ENCODE results near the gene BAIAP2L2.

Gene BAIAP2L2

GRCh38 chr22:38132794-38133193 is 22.3 kb upstream of the BAIAP2L2 start:
- Histone ChIP-seq H3K9me3 (ENCODE audit: low read depth, low read length) (no peaks in the 10 kb centered on the region), H3K4me3 (no peak overlapping the region), H3K36me3 (ENCODE audit: insufficient read depth, low read length) (no peaks in the 10 kb centered on the region), H3K27ac (no peak overlapping the region), H3K9ac (ENCODE audit: insufficient read length) (no peak overlapping the region)
- TF ChIP-seq POLR2AphosphoS5 (IDR thresholded peaks at IDR 0.05; ENCODE audit: borderline replicate concordance, low read depth, low read length) (no peak), EZH2 (IDR thresholded peaks at IDR 0.05) (no peak), FOXP2 (optimal IDR thresholded peaks at IDR 0.05; ENCODE audit: control extremely low read depth, extremely low read length, insufficient read depth) (no peak)
- no peak for DNase-seq (ENCODE audit: low read depth, low spot score)

GRCh38 chr22:38132136-38132535 is 21.7 kb upstream of the BAIAP2L2 start:
- no peaks in the 10 kb centered on the region for H3K9me3 ChIP-seq (ENCODE audit: low read depth, low read length)
- no peaks in the 10 kb centered on the region for H3K36me3 ChIP-seq (ENCODE audit: insufficient read depth, low read length)
- no peak for DNase-seq (ENCODE audit: low read depth, low spot score)
- TF ChIP-seq FOXP2 (optimal IDR thresholded peaks at IDR 0.05; ENCODE audit: control extremely low read depth, extremely low read length, insufficient read depth) = no peak
- no peak for TF ChIP-seq EZH2 (IDR thresholded peaks at IDR 0.05)
- TF ChIP-seq POLR2AphosphoS5 (IDR thresholded peaks at IDR 0.05; ENCODE audit: borderline replicate concordance, low read depth, low read length) = no peak
- H3K4me3 ChIP-seq = no peak overlapping the region
- H3K27ac ChIP-seq = no peak overlapping the region
- no peak overlapping the region for H3K9ac ChIP-seq (ENCODE audit: insufficient read length)

DNA sequence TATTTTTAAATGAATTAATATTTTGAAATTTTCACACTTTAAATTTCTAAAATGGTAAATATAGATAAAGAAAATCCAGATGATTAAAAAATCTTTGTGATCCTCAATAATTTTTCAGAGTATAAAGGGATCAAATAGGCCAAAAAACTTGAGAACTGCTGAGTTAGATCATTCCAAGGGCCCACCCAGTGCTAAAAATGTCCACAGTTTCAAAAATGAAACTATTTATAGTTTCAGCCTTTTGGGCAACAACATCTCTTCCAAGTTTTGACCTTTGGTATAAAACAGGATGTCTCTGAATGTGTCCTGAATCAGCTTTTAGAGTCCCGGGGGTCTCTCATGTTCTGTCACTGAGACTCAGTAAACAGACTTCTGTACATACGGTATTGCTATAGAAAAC is 20.9 kb upstream of the BAIAP2L2 start:
- no peaks in the 10 kb centered on the region for H3K36me3 ChIP-seq (ENCODE audit: insufficient read depth, low read length)
- TF ChIP-seq FOXP2 (optimal IDR thresholded peaks at IDR 0.05; ENCODE audit: control extremely low read depth, extremely low read length, insufficient read depth) = no peak
- no peak for TF ChIP-seq EZH2 (IDR thresholded peaks at IDR 0.05)
- TF ChIP-seq POLR2AphosphoS5 (IDR thresholded peaks at IDR 0.05; ENCODE audit: borderline replicate concordance, low read depth, low read length) = no peak
- no peaks in the 10 kb centered on the region for H3K9me3 ChIP-seq (ENCODE audit: low read depth, low read length)

DNA sequence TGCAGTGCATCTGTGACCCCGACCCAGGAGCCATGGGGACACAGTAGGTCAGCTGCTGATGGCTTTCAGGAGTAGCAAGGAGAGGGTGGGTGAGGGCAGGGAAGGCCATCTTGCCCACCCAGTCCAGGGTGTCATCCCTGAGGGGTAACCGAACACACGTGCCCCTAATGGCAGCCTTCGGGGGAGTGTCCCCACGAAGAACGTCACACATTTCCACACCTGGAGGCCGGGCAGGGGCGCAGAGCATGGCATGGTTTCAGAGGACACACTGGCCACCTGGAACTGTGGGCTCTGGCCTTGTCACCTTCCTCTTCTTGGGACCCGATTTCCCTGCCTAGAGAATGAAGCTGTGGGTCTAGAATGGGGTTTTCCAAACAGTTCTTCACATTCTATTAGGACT is 19.4 kb upstream of the BAIAP2L2 start:
- H3K9ac ChIP-seq (ENCODE audit: insufficient read length) = no peak overlapping the region
- H3K9me3 ChIP-seq (ENCODE audit: low read depth, low read length) = no peaks in the 10 kb centered on the region
- no peak overlapping the region for H3K27ac ChIP-seq
- H3K36me3 ChIP-seq (ENCODE audit: insufficient read depth, low read length) = no peaks in the 10 kb centered on the region
- no peak for DNase-seq (ENCODE audit: low read depth, low spot score)
- TF ChIP-seq FOXP2 (optimal IDR thresholded peaks at IDR 0.05; ENCODE audit: control extremely low read depth, extremely low read length, insufficient read depth) (no peak), POLR2AphosphoS5 (IDR thresholded peaks at IDR 0.05; ENCODE audit: borderline replicate concordance, low read depth, low read length) (no peak), EZH2 (IDR thresholded peaks at IDR 0.05) (no peak)
- H3K4me3 ChIP-seq = no peak overlapping the region

More for the DNA sequence above, 20.9 kb upstream of the BAIAP2L2 start:
- Histone ChIP-seq H3K9ac (ENCODE audit: insufficient read length) (no peak overlapping the region), H3K4me3 (no peak overlapping the region), H3K27ac (no peak overlapping the region)
- no peak for DNase-seq (ENCODE audit: low read depth, low spot score)

GRCh38 chr22:38129021-38129420 is 18.5 kb upstream of the BAIAP2L2 start:
- Histone ChIP-seq H3K27ac (no peak overlapping the region), H3K9ac (ENCODE audit: insufficient read length) (no peak overlapping the region), H3K9me3 (ENCODE audit: low read depth, low read length) (no peaks in the 10 kb centered on the region), H3K36me3 (ENCODE audit: insufficient read depth, low read length) (no peaks in the 10 kb centered on the region), H3K4me3 (no peak overlapping the region)
- no peak for DNase-seq (ENCODE audit: low read depth, low spot score)
- TF ChIP-seq POLR2AphosphoS5 (IDR thresholded peaks at IDR 0.05; ENCODE audit: borderline replicate concordance, low read depth, low read length) (no peak), EZH2 (IDR thresholded peaks at IDR 0.05) (no peak)

GRCh38 chr22:38127869-38128268 is 17.4 kb upstream of the BAIAP2L2 start:
- H3K9me3 ChIP-seq (ENCODE audit: low read depth, low read length) = no peaks in the 10 kb centered on the region
- H3K36me3 ChIP-seq (ENCODE audit: insufficient read depth, low read length) = no peaks in the 10 kb centered on the region
- no peak for TF ChIP-seq EZH2 (IDR thresholded peaks at IDR 0.05)
- TF ChIP-seq POLR2AphosphoS5 (IDR thresholded peaks at IDR 0.05; ENCODE audit: borderline replicate concordance, low read depth, low read length) = no peak
- no peak overlapping the region for H3K4me3 ChIP-seq
- H3K9ac ChIP-seq (ENCODE audit: insufficient read length) = no peak overlapping the region
- no peak for DNase-seq (ENCODE audit: low read depth, low spot score)
- no peak overlapping the region for H3K27ac ChIP-seq

DNA sequence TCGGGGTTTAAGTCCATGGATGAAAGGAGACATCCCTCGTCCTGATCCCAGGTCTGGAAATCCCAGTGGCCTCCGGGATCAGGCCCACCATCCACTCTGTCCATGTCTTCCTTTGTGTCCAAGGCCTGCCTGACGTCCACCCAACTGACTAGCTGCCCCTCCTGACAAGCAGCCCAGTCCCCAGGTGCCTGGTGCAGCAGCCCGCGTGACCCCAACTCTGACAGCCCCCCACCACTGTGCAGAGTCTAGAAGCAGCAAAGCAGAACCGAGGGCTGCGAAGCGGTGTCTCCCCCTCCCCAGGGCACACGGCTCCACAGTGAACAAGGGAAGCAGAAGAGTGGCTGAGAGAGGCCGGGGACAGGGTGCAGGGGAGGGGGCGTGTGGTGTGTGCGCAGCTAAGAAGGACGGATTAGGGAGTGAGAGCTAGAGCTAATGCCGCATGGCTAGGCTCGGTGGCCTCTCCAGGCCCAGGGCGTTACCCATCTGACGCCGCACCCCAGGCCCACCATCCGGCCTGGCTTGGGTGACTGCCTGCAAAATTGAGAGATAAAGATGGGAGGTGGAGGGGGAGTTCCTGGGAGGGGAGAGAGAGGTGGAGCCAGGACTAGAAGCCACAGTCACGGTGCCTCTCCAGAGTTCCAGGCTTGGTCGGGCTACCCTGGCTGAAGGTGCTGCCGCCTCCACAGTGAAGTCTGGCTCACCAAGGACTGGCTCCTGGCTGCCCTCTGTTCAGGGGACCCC is 16.6 kb upstream of the BAIAP2L2 start:
- Histone ChIP-seq H3K36me3 (ENCODE audit: insufficient read depth, low read length) (no peaks in the 10 kb centered on the region), H3K9me3 (ENCODE audit: low read depth, low read length) (no peaks in the 10 kb centered on the region), H3K4me3 (no peak overlapping the region), H3K9ac (ENCODE audit: insufficient read length) (no peak overlapping the region), H3K27ac (no peak overlapping the region)
- TF ChIP-seq FOXP2 (optimal IDR thresholded peaks at IDR 0.05; ENCODE audit: control extremely low read depth, extremely low read length, insufficient read depth) (no peak), EZH2 (IDR thresholded peaks at IDR 0.05) (no peak), POLR2AphosphoS5 (IDR thresholded peaks at IDR 0.05; ENCODE audit: borderline replicate concordance, low read depth, low read length) (no peak)
- no peak for DNase-seq (ENCODE audit: low read depth, low spot score)

GRCh38 chr22:38125751-38126201 is 15.3 kb upstream of the BAIAP2L2 start:
- H3K4me3 ChIP-seq = no peak overlapping the region
- H3K9me3 ChIP-seq (ENCODE audit: low read depth, low read length) = no peaks in the 10 kb centered on the region
- TF ChIP-seq FOXP2 (optimal IDR thresholded peaks at IDR 0.05; ENCODE audit: control extremely low read depth, extremely low read length, insufficient read depth) = no peak
- no peak for TF ChIP-seq POLR2AphosphoS5 (IDR thresholded peaks at IDR 0.05; ENCODE audit: borderline replicate concordance, low read depth, low read length)
- no peak for TF ChIP-seq EZH2 (IDR thresholded peaks at IDR 0.05)
- H3K36me3 ChIP-seq (ENCODE audit: insufficient read depth, low read length) = no peaks in the 10 kb centered on the region
- no peak overlapping the region for H3K9ac ChIP-seq (ENCODE audit: insufficient read length)
- no peak overlapping the region for H3K27ac ChIP-seq
- no peak for DNase-seq (ENCODE audit: low read depth, low spot score)

Measured in SK-N-MC (cell line).